GM19099 (cell line): ENCODE measurements around the gene SETD2.

ENCODE experiments used
- POLR2A ChIP-seq: IDR thresholded peaks from 3 replicates; pipeline ENCODE4 v1.6.1; 2011; ENCODE audit warnings: low read depth; ENCODE audit not compliant: insufficient read length; ENCODE audit errors: extremely low read depth

The SETD2 gene

DNA sequence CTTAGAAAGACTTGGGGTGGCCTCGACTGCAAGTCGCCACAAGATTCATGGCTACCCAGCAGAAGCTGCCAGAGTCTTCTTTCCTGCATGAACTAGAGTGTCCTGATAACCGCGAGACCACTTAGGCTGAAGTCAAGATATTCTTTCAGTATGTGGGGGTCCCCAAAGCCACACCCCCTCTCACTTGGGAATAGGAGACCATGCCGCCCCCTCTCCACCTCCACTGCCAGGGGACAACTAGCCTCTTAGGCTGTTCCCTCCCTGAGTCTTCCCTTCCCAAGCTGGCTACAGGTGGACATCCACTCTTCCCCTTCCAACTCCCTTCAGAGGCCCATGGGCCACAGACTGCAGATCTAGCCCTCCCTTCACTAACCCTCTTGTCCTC is 186.1 kb downstream of the SETD2 start:
- TF ChIP-seq POLR2A = no peak

DNA sequence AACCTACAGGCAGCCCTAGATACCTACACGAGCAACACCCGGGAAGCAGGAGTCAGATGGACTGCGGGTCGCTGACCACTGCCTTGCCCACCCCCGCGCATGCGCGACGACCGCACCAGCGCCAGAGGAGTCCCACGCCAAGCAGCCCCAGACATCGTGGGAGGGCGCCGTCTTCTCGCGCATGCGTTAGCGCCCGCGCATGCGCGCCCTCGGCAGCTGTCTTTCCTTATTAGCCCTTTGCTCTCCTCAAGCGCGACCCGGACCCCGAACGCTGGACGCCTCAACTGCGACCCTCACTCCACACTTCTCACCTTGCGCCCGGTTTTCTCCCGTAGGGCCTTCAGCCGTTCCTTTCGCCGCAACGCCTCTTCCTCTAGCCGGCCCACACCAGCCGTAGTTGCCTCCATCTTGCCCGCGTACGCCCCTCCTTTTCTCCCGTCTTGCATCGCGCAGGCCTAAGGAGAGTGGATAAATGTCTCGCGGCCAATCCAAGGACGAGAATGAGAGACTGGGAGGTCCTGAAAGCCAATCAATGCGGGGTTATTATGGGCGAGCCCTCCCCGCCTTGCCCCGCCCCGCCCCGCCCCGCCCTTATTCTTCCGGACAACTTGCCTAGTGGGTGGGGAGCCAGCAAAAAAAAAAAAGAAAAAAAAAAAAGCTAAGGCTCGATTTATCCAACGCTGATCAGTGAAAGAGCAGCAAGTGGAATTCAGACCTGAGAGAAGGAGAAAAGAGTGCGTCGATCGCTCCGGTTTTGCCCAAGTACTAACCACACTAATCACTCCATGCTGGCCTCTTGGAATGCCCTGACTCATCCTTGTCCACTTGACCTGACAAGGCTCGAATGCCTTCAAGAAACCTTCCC is 187.4 kb downstream of the SETD2 start, which contains the start of gene CCDC12:
CCDC12 (minus strand) TSS at position 420 of the 865 bp plus-strand sequence; CDS start at position 407, 13 bp downstream.
- peak; percentile 89 for TF ChIP-seq POLR2A

DNA sequence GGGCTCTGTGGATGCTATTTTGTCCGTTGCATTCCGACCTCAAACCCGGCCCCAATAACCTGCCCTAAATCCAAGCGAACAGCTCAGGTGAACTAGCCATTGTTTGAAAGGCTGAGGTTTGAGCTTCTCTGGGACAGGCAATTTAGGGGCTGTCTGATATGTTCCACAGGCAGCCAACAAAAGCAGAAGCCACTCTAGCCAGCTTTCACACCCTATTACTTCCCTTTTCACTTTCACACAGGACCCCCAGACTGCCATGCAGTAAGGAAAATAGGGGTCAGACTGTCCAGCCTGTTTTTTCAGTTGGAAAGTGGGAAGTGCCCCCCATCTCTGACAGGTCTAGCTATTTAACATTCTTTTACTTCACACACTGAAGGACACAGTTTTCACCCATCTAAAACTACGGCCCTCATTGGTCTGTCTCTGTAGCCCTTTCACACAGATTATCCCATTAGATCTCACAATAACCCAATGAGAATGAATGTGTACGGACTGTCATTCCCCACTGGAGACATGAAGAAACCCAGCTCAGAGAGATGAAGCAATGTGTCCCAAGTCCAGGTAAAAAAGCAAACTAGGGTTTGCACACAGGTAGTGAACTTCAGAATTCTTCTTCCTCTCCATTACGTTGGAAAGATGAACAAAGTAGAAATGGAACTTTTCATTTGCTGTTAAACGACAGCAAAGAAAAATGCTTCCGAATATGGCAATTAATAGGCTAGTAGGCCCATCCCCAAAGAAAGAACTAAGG is 189.3 kb downstream of the SETD2 start:
- no peak for TF ChIP-seq POLR2A

DNA sequence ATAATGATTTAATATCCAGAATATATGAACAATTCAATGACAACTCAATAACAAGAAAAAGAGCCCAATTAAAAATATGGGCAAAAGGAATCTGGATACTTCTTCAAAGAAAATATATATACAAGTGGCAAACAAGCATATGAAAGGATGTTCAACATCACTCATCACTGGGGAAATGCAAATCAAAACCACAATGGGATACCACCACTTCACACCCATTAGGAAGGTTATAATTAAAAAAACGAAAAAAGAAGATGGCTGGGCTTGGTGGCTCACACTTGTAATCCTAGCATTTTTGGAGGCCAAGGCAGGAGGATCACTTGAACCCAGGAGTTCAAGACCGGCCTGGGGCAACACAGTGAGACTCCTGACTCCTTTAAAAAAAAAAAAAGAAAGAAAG is 191.5 kb downstream of the SETD2 start:
- TF ChIP-seq POLR2A = no peak

DNA sequence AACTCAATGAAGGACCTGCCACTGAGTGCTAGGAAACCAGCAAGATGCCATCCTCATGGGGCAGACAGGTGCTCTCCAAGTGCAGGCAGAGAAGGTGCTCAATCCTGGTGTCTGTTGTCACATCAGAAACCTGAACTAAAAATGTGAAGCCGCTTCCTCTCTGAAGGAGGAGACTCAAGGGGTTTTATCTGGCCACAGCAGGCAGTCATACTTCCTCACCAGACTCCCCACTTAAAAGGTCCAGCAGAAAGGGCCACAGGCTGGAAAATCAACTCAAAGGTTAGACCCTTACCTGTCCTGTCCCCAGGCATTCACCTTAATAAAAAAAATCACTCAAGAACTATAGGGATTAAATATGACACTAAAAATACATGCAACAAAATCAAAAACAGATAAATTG is 192.2 kb downstream of the SETD2 start:
- TF ChIP-seq POLR2A = no peak

DNA sequence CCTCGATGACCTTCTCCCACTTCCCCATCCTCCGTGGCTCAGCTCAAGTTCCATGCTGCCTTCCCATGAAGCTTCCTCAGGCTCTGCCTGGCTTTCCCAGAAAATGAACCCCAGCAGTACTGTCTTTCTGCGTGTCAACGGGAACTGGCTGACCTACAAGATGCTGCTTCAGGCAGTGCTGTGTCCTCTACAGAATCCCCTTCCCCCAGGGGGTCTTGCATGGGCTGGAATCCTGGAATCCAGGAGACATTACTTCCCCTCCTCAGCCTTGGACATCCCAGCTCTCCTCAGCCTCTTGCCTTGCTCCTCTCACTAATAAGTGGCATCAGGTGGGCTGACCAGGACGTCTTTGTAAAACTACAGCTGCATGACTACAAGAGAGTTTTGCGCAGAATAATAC is 192.8 kb downstream of the SETD2 start:
- TF ChIP-seq POLR2A = no peak

DNA sequence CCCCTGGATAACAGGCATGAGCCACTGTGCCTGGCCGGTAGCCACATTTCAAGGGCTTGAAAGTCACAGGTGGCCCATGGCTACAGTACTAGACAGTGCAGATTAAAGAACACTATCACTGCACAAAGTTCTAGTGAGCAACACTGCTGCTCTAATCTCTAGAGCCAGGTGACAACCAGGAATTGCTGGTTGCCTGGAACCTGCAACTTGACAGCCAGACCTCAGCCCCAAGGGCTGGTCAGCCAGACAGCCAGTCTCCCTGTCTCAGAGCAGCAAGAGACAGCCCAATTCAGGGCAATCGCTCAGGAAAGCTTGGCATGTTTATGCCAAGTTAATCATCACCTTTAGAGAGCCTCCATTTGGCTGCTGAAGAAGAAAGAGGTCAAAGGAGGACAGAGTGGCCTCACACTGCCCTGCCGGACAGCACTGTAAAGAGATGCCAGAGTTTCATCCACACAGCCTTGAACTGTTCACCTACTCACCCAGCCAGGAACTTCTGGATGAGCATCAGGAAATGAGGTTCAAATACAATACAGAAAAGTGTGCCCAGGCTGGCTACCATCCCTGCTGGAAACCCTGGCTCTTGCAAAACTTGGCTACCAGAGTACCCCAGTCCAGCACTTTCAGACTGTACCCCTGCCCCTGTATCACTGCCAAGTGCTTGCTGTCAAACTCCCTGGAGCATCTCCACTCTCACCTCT is 193.4 kb downstream of the SETD2 start:
- TF ChIP-seq POLR2A = no peak

DNA sequence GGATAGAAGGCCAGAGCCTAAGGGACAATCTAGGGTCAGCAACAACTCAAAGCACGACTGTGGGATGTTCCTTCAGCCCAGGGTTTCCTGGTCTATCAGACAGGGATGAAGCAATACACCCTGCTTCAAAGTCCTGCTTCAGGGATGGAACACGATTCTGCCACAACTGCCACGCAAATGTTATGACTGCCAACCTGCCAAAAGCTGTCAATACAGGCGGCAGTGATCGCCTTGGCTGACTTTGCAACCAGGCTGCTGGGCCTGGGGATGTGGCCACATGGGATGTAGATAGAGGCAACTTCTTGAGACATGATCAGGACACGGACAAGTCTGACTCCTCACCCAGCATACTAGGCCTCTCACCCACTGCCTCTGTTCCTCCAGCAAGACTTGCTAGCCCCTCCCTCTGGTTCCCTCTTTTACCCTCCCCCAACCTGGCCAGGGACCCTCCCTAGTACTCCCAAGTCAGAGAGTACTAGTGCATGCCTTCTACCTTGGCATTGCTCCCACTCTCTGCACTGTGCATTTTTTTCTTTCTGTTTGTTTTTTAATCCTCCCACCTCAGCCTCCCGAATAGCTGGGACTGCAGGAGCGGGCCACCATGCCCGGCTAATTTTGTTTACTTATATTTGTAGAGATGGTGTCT is 195.0 kb downstream of the SETD2 start:
- no peak for TF ChIP-seq POLR2A

DNA sequence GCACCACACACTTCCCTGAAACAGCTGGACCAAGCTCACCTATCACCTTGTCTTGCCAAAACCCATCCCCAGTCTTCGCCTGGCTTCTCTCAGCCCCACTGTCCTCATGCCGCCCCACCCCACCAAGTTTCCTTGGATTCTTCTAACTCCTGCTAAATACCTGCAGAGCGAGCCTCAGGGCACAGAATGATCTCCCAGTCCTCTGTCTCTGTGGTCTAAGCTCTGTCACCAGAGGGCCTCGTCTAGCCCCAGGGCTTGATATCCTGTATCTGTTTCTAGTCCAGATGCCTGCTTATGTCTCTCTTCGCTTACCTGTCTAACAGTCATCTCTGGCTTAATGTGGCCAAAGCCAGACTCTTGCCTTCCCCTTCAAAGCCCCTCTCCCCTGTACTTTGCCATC is 197.1 kb downstream of the SETD2 start:
- no peak for TF ChIP-seq POLR2A
